Epithelial cell of proximal tubule (primary cell): Measurements from ENCODE around the gene CTIF. TPM values are rescaled to one million over a fixed set of nuclear protein-coding genes. Genes with fewer than 3 reads are reported as not detected.

Source experiments
- DNase-seq: peaks from one replicate; pipeline ENCODE4 v3.0.0-alpha.2; 2011; ENCODE audit warnings: low read depth
- H3K4me3 ChIP-seq: 2 replicates; pipeline ENCODE4 v1.5.1; 2011; ENCODE audit warnings: low read depth, mild to moderate bottlenecking, low read length
- total RNA-seq: library from RNA; depleted of rRNA; stranded (reverse); fragments of >200 nt; gene quantifications from 2 replicates; pipeline ENCODE4 v1.2.3, GENCODE V29; 2015
- TF ChIP-seq, protein P1 (sequence below): conservative IDR thresholded peaks from 2 replicates; pipeline ENCODE4 v1.5.1; 2012; ENCODE audit warnings: low read depth, mild to moderate bottlenecking, low read length

The CTIF gene
- total RNA-seq = 12.9 and 21.2 TPM in 2 replicates

DNA sequence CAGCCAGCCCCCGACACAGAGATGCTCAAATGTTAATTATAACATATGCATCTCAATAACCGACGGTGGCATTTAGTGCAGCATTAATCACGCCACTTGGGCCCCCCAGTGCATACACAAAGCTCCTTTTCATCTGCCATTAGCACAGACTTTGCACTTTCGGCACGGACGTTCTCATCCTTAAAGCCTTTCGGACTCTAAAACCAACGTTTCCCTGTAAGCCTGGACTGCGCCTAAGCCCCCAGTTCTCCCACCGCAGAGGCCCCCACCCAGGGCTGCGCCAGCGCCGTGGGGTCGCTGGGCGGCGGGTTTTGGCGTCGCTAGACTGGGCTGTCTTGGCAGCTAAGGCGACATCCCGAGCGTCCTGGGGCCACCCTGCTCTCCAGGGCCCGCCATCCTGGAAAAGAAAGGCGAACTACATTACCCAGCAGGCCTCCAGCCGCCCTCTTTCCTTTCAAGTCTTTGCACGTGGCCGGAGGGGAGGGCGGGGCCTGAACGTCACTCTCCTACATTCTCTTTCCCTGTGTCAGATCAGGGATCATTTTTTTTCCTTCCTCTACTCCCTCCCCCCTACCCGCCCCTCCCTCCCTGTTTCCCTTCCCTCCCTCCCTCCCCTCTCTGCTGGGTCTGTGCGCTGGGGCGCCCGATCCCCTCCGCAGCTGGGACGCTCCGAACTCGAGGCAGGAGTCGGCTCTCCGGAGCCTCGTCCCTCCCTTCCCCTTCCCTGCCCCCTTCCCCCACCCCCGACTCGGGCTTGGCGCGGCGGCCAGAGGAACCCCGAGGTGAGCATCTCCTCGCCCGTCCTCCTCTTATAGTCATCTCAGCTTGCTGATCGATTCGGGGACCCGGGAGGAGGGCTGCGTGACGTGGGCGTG is at the start of gene CTIF:
CTIF (plus strand) TSS at position 501 of the 875 bp plus-strand sequence. CDS start 80,535 bp downstream, outside the sequence.
- TF ChIP-seq, protein P1, sequence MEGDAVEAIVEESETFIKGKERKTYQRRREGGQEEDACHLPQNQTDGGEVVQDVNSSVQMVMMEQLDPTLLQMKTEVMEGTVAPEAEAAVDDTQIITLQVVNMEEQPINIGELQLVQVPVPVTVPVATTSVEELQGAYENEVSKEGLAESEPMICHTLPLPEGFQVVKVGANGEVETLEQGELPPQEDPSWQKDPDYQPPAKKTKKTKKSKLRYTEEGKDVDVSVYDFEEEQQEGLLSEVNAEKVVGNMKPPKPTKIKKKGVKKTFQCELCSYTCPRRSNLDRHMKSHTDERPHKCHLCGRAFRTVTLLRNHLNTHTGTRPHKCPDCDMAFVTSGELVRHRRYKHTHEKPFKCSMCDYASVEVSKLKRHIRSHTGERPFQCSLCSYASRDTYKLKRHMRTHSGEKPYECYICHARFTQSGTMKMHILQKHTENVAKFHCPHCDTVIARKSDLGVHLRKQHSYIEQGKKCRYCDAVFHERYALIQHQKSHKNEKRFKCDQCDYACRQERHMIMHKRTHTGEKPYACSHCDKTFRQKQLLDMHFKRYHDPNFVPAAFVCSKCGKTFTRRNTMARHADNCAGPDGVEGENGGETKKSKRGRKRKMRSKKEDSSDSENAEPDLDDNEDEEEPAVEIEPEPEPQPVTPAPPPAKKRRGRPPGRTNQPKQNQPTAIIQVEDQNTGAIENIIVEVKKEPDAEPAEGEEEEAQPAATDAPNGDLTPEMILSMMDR = no peak
- peak within 1 kb of the TSS; percentile 94 for H3K4me3 ChIP-seq
- peak; percentile 62 for DNase-seq

DNA sequence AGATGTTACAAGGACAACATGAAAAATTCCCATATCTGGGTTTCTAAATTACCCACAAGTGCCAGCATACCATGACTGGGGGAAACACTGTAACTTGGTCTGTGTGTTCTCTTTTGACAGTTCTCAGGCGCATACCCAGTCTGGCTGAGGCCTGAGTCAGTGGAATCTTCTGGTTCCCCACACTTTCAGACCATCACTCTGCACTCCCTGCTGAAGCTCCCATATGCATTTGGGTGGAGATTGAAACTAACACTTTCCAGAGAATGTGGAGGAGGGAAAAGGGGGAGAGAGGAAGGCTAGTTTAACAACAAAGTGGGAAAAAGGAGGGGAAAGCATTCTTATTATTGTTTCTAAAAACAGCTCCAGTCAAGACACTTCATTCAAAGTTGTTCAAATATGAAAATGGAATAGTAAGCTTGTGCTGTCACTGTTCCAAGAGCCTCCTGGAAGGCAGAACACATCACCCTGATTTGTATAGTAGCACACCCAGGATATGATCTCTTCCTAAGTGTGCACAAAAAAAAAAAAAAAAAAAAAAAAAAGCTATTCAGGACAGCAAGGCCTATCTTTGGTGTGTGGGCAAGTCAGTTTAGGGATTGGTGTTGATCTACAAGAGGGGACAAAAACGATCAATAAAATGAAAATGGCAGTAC is 48.1 kb upstream of the CTIF start:
- TF ChIP-seq, protein P1 = no peak
- no peak overlapping the region for H3K4me3 ChIP-seq
- no peak for DNase-seq

DNA sequence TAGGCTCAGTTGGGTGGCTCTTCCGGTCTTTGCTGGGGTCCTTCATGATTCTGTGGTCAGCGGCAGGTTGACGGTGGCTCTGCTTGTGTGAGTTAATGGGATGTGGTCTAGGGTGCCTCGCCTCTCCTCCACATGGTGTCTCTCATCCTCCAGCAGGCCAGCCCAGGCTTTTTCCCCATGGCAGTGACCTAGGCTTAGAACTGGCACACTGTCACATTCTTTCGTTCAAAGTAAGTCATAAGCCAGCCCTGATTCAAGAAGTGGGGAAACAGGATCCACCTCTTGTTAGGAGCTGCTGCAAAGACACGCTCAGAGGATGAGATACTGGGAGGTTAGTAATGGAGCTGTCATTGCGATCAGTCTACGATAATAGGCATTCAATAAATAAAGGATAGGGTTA is 46.0 kb upstream of the CTIF start:
- no peak overlapping the region for H3K4me3 ChIP-seq
- TF ChIP-seq, protein P1 = no peak
- DNase-seq = no peak

DNA sequence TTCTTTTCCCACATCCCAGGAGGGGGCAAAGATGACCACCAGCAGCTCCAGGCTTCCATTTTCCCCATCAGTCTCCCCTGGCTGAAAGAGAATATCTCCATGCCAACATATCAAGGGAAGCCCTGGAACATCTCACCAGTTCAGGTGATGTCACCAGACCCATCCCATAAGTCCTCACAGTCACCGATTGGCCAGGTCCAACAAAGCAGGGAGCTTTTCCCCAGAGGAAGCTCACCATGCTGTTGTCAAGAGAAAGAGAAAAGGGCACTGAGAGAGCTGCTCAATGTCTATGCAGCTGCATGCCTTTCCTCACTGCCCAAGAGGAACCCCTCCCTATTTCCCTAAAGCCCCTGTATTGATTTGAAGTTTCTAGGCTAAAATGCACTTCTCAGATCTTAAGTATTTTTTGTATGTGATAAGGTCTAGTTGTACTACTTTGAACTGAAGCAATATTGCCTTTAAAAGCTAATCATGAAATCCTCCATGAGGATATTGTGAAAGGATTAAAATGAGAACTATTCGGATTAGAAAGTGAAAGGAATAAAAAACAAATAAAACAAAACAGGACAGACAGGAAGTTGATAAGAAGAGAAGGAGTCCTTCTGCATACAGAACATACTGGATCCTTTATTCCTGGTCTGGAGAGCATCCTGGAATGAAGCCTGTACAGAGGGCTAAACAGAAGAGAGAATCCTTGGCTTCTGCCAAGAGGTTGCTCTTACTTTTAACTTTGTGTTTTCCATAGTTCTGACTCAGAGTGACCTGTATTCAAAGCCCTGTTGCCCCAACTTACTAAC is 45.2 kb upstream of the CTIF start:
- DNase-seq = no peak
- TF ChIP-seq, protein P1 = no peak
- H3K4me3 ChIP-seq = no peak overlapping the region

DNA sequence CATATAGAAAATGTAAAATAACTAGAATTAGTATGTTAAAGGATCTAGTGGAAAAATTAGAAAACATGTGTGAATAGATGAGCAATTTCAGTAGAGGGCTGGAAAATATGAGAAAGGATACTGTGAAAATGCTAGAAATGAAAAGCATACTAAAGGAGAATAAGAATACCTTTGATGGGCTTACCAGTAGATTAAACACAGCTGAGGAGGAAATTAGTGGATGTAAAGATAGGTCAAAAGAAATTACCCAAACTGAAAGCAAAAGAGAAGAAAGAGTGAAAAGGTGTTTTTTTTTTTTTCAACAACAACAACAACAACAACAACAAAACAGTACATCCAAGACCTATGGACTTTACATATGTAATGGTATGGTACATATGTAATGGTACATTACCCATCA is 41.0 kb upstream of the CTIF start:
- DNase-seq = no peak
- TF ChIP-seq, protein P1 = no peak
- H3K4me3 ChIP-seq = no peak overlapping the region

DNA sequence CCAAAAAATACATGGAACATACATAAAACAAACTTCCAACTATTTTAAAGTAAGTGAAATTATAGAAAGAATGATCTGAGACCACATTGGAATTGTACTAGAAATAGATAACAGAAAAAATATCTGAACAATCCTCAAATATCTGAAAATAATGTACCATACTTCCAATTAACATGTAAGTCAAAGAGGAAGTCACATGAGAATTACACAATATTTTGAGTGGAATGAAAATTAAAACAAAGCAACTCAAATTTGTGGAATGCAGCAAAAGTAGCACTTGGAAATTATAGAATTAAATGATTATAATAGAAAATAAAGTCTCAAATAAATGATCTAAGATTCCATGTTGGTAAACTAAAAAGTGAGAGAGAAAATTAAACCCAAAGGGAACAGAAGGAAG is 38.3 kb upstream of the CTIF start:
- no peak for DNase-seq
- no peak overlapping the region for H3K4me3 ChIP-seq
- TF ChIP-seq, protein P1 = no peak
